ENCODE data around the gene SKIDA1.

DNA sequence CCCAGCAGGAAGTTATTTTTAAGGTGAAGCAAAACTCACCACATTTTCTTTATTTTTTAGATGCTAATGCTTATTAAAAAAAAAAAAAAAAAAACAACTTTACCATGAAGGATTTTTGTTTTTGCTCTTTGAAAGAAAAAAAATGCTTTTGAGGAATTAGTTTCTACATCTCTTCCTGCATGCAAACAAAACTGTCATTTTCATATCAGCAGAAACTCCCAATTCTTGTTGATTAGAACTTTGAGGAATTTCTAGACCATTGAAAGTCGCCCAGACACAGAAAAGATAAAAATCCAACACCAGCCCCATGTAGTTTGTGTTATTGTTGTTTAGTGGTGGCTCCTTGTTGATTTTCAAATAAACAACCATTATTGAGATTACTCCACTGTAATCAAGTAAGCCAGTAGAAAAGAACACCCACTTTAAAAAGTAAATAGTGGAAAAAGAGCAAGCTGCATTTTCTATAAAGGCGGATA, 14.3 kb downstream of the SKIDA1 start:
- TF ChIP-seq POLR2A (IDR thresholded peaks at IDR 0.05), result no peak
- TF ChIP-seq, protein P1, sequence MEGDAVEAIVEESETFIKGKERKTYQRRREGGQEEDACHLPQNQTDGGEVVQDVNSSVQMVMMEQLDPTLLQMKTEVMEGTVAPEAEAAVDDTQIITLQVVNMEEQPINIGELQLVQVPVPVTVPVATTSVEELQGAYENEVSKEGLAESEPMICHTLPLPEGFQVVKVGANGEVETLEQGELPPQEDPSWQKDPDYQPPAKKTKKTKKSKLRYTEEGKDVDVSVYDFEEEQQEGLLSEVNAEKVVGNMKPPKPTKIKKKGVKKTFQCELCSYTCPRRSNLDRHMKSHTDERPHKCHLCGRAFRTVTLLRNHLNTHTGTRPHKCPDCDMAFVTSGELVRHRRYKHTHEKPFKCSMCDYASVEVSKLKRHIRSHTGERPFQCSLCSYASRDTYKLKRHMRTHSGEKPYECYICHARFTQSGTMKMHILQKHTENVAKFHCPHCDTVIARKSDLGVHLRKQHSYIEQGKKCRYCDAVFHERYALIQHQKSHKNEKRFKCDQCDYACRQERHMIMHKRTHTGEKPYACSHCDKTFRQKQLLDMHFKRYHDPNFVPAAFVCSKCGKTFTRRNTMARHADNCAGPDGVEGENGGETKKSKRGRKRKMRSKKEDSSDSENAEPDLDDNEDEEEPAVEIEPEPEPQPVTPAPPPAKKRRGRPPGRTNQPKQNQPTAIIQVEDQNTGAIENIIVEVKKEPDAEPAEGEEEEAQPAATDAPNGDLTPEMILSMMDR (IDR thresholded peaks at IDR 0.05), result no peak
